Endothelial cell of umbilical vein (primary cell): ENCODE data around the gene EP400. TPM values are rescaled to one million over a fixed set of nuclear protein-coding genes. Genes with fewer than 3 reads are reported as not detected.

ENCODE experiments used
- BruUV-seq: library from RNA; stranded (reverse); fragments of 400-500 nt; replicated peaks from 2 replicates; lab custom pipeline; 2021; lab: Mats Ljungman, UMichigan
- CTCF ChIA-PET: fragments of 300-600, 350-600 bp; sonication (Branson Sonifier 250); formaldehyde crosslinking; loops from one replicate; lab custom pipeline; 2021; ENCODE audit warnings: antibody characterized with exemption, inconsistent platforms; lab: Charles Lee
- POLR2A ChIA-PET: fragments of 300-600, 350-600 bp; sonication (Branson Sonifier 250); formaldehyde crosslinking; loops from one replicate; lab custom pipeline; 2021; ENCODE audit warnings: antibody characterized with exemption, inconsistent platforms; lab: Charles Lee
- DNase-seq: peaks from one replicate; pipeline ENCODE4 v3.0.0-alpha.2; 2011; ENCODE audit warnings: low read depth, low spot score
- FAIRE-seq: peaks from 2 replicates; lab custom pipeline; 2011; peaks lifted over from hg19 to GRCh38; lab: Jason Lieb, UNC
- H2AFZ ChIP-seq: 2 replicates; pipeline ENCODE4 v1.6.0; 2012; ENCODE audit warnings: low read depth, low read length, control low read depth, inconsistent platforms
- H3K27ac ChIP-seq: 2 replicates; pipeline ENCODE4 v1.5.1; 2011; ENCODE audit warnings: low read depth, mild to moderate bottlenecking, control low read depth, low read length, moderate library complexity; ENCODE audit not compliant: insufficient read depth
- H3K27me3 ChIP-seq, 2 experiments: 2 replicates each; pipeline versions ENCODE4 v1.6.0 to v1.6.1; 2011; ENCODE audit warnings: low read length in 2 of 2, mixed read lengths in 1 of 2; ENCODE audit not compliant: control insufficient read depth in 2 of 2, insufficient read depth in 2 of 2
- H3K36me3 ChIP-seq, 2 experiments: 2 replicates in 1 of 2; 3 replicates in 1 of 2; pipeline ENCODE4 v1.5.1; 2011; ENCODE audit warnings: low read length in 2 of 2, mild to moderate bottlenecking in 1 of 2, moderate library complexity in 1 of 2; ENCODE audit not compliant: control insufficient read depth in 2 of 2, insufficient read depth in 2 of 2; ENCODE audit errors: extremely low read depth in 1 of 2
- H3K4me1 ChIP-seq: 3 replicates; pipeline ENCODE4 v1.5.1; 2011; ENCODE audit warnings: mild to moderate bottlenecking, low read length; ENCODE audit not compliant: control insufficient read depth, insufficient read depth; ENCODE audit errors: extremely low read depth
- H3K4me2 ChIP-seq: 2 replicates; pipeline ENCODE4 v1.6.1; 2011; ENCODE audit warnings: low read length, control low read depth, mixed read lengths; ENCODE audit not compliant: insufficient read depth
- H3K4me3 ChIP-seq, 3 experiments: fragments of 200-600 bp in 1 of 3; sonication (generic), shearing (Covaris generic) in 1 of 3; replicated peaks in 1 of 3; 2 replicates each; pipeline ENCODE4 v1.5.1; 2011 to 2016; ENCODE audit warnings: control low read depth in 3 of 3, low read length in 3 of 3, mild to moderate bottlenecking in 2 of 3, inconsistent platforms in 1 of 3, low read depth in 1 of 3, moderate library complexity in 1 of 3; ENCODE audit not compliant: insufficient read depth in 1 of 3
- H3K79me2 ChIP-seq: 2 replicates; pipeline ENCODE4 v1.6.0; 2012; ENCODE audit warnings: low read length, inconsistent platforms; ENCODE audit not compliant: control insufficient read depth, insufficient read depth
- H3K9ac ChIP-seq: replicated peaks from 2 replicates; pipeline ENCODE3; 2011; ENCODE audit warnings: low read length, control low read depth; ENCODE audit not compliant: insufficient read depth; ENCODE audit errors: extremely low read depth
- H3K9me1 ChIP-seq: replicated peaks from 3 replicates; pipeline ENCODE4 v1.6.0; 2011; ENCODE audit warnings: mild to moderate bottlenecking, low read length; ENCODE audit not compliant: control insufficient read depth, insufficient read depth; ENCODE audit errors: extremely low read depth
- H3K9me3 ChIP-seq: replicated peaks from 2 replicates; pipeline ENCODE4 v1.5.1; 2012; ENCODE audit warnings: low read length, inconsistent platforms; ENCODE audit not compliant: control insufficient read depth, insufficient read depth
- H4K20me1 ChIP-seq: replicated peaks from 2 replicates; pipeline ENCODE3; 2011; ENCODE audit warnings: mild to moderate bottlenecking, low read length; ENCODE audit not compliant: control insufficient read depth, insufficient read depth; ENCODE audit errors: extremely low read depth
- EZH2 ChIP-seq: IDR thresholded peaks from 2 replicates; pipeline ENCODE4 v1.6.1; 2012; ENCODE audit warnings: borderline replicate concordance, low read depth, mild to moderate bottlenecking, moderate library complexity, low read length, inconsistent platforms; ENCODE audit not compliant: severe bottlenecking
- FOS ChIP-seq: IDR thresholded peaks from 2 replicates; pipeline ENCODE4 v1.6.1; 2011; ENCODE audit warnings: mild to moderate bottlenecking, low read length, moderate library complexity, borderline replicate concordance; ENCODE audit not compliant: insufficient read depth
- GATA2 ChIP-seq: IDR thresholded peaks from 2 replicates; pipeline ENCODE4 v1.7.0; 2011; ENCODE audit warnings: low read depth, mild to moderate bottlenecking, moderate library complexity, mixed read lengths, low read length; ENCODE audit not compliant: insufficient read length, insufficient read depth
- JUN ChIP-seq: IDR thresholded peaks from 2 replicates; pipeline ENCODE4 v1.6.1; 2011; ENCODE audit warnings: borderline replicate concordance, low read depth; ENCODE audit not compliant: insufficient read length, insufficient read depth
- MYC ChIP-seq: IDR thresholded peaks from one replicate; pipeline ENCODE4 v1.6.1; 2011; ENCODE audit warnings: mild to moderate bottlenecking, low read depth, low read length
- POLR2A ChIP-seq: IDR thresholded peaks from 2 replicates; pipeline ENCODE4 v1.6.1; 2012; ENCODE audit warnings: low read depth, mild to moderate bottlenecking, control low read depth, low read length
- POLR2AphosphoS5 ChIP-seq: IDR thresholded peaks from 2 replicates; pipeline ENCODE4 v1.6.1; 2012; ENCODE audit warnings: low read depth, mild to moderate bottlenecking, control low read depth, low read length, moderate library complexity; ENCODE audit not compliant: insufficient read depth
- dilution Hi-C: fragments of 300-500 bp; cut with MboI; formaldehyde crosslinking; loops from one replicate; pipeline ENCODE4 v1.15.0; 2019; ENCODE audit warnings: low sequenced_read_pairs; ENCODE audit not compliant: extremely low pct_ligation_motif_present
- intact Hi-C: fragments of 100-400 bp; cut with micrococcal nuclease; formaldehyde crosslinking; loops from one replicate; pipeline ENCODE4 v1.10.0; 2022
- polyA plus RNA-seq, 4 experiments: library from polyadenylated mRNA; depleted of rRNA in 3 of 4; stranded (reverse) in 3 of 4; unstranded in 1 of 4; fragments of >200 nt; gene quantifications; 2 replicates each; pipeline versions ENCODE4 v1.2.1 to v1.2.3, GENCODE V29; 2011 to 2012; ENCODE audit warnings: missing spikeins in 1 of 4
- total RNA-seq: library from RNA; stranded (reverse); gene quantifications from 2 replicates; pipeline ENCODE4 v1.2.3, GENCODE V29; 2021
- TF ChIP-seq, protein P1 (sequence below), 2 donors: IDR thresholded peaks; 1 replicate in 1 of 2; 2 replicates in 1 of 2; pipeline ENCODE4 v1.5.1; 2011; ENCODE audit warnings: low read length in 2 of 2, mild to moderate bottlenecking in 2 of 2, moderate library complexity in 2 of 2, control low read depth in 1 of 2, inconsistent platforms in 1 of 2, low read depth in 1 of 2; ENCODE audit not compliant: insufficient read depth in 1 of 2; ENCODE audit errors: extremely low read depth in 1 of 2
- TF ChIP-seq, protein P2 (sequence below): IDR thresholded peaks from 2 replicates; pipeline ENCODE4 v1.6.1; 2011; ENCODE audit not compliant: insufficient read depth, insufficient read length

The EP400 gene
- total and polyA plus RNA-seq, 2 donors (not counting 3 experiments of a cell fraction or from before 2014, with no cell fraction given): 9.0 to 57.7 TPM

DNA sequence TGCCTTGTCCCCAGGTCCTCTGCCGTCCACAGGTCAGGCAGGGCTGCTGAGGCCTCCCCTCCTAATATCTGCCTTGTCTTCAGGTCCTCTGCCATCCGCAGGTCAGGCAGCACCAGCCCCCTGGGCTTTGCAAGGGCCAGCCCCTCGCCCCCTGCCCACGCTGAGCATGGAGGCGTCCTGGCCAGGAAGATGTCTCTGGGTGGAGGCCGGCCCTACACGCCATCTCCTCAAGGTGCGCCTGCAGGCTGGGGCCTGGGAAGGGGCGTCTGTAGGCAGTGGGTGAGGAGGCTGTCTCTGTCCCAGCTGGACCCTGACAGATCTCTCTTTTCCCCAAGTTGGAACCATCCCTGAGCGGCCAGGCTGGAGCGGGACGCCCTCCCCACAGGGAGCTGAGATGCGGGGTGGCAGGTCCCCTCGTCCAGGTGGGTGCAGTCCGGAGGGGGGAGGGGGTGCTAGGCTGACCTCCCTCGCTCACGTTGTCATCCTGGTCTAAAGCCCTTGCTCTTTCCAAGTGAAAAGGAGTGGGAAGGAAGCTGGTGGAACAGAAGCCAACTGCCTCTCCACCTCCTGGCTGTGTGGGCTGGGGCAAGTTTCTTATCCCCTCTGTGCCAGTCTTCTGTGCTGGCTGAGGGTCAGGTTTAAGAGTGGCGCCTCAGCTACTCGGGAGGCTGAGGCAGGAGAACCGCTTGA lies 34.6 kb upstream of the EP400 start:
- DNase-seq (no peak), FAIRE-seq (no peak)
- no peak overlapping the region for H2AFZ ChIP-seq
- peaks cover 11 to 58% of the 10 kb centered on the region in 2 experiments for H3K36me3 ChIP-seq
- CTCF ChIA-PET: interaction anchor here (0.9 kb wide), 1 partner anchor 53 kb away, joined by 3 read pairs; no protein-coding TSS in a partner anchor
- dilution Hi-C loops (no loop called here), intact Hi-C loops (no loop called here)
- no peaks in the 10 kb centered on the region for H3K79me2 ChIP-seq
- H3K4me3 ChIP-seq: no peak overlapping the region
- TF ChIP-seq JUN (no peak), EZH2 (no peak), FOS (no peak), GATA2 (no peak), MYC (no peak), POLR2A (no peak), POLR2AphosphoS5 (no peak)
- TF ChIP-seq, protein P1, sequence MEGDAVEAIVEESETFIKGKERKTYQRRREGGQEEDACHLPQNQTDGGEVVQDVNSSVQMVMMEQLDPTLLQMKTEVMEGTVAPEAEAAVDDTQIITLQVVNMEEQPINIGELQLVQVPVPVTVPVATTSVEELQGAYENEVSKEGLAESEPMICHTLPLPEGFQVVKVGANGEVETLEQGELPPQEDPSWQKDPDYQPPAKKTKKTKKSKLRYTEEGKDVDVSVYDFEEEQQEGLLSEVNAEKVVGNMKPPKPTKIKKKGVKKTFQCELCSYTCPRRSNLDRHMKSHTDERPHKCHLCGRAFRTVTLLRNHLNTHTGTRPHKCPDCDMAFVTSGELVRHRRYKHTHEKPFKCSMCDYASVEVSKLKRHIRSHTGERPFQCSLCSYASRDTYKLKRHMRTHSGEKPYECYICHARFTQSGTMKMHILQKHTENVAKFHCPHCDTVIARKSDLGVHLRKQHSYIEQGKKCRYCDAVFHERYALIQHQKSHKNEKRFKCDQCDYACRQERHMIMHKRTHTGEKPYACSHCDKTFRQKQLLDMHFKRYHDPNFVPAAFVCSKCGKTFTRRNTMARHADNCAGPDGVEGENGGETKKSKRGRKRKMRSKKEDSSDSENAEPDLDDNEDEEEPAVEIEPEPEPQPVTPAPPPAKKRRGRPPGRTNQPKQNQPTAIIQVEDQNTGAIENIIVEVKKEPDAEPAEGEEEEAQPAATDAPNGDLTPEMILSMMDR (IDR thresholded peaks at IDR 0.05; ENCODE audit: extremely low read depth in 1 of 2, insufficient read depth in 1 of 2, low read depth in 1 of 2, low read length in 2 of 2): no peak
- TF ChIP-seq, protein P2, sequence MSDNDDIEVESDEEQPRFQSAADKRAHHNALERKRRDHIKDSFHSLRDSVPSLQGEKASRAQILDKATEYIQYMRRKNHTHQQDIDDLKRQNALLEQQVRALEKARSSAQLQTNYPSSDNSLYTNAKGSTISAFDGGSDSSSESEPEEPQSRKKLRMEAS: no peak
- H3K9ac ChIP-seq: no peak overlapping the region
- POLR2A ChIA-PET: no interaction called here
- H3K9me1 ChIP-seq: no peaks in the 10 kb centered on the region
- peaks cover 12% of the 10 kb centered on the region for H3K4me1 ChIP-seq
- H3K4me2 ChIP-seq: no peak overlapping the region
- H3K9me3 ChIP-seq: no peaks in the 10 kb centered on the region
- no TSS peak for BruUV-seq
- H4K20me1 ChIP-seq: no peaks in the 10 kb centered on the region
- no peaks in the 10 kb centered on the region for H3K27me3 ChIP-seq
- no peak overlapping the region for H3K27ac ChIP-seq
